Measurements from ENCODE around the gene CLIC5.

GRCh38 chr6:46059608-46060007, 43.9 kb upstream of the CLIC5 start:
- TF ChIP-seq CTCF (IDR thresholded peaks at IDR 0.05) = no peak
- no peak for TF ChIP-seq POLR2A (IDR thresholded peaks at IDR 0.05)
